Gastroesophageal sphincter (tissue), 4 donors: Measurements from ENCODE around the gene SLX9. TPM values are rescaled to one million over a fixed set of nuclear protein-coding genes. Genes with fewer than 3 reads are reported as not detected.

Experiments
- ATAC-seq: fragments of 150-250 bp; one replicate; pipeline ENCODE4 v1.9.1; 2016; ENCODE audit warnings: mild to moderate bottlenecking, moderate library complexity
- H3K27ac ChIP-seq, 4 donors: fragments of 200-600 bp; sonication (generic) in 3 of 4; 1 replicate in 3 of 4; 2 replicates in 1 of 4; pipeline ENCODE4 v1.5.1; 2016 to 2019
- H3K27me3 ChIP-seq: fragments of 200-600 bp; sonication (generic); one replicate; pipeline ENCODE4 v1.5.1; 2019
- H3K36me3 ChIP-seq, 2 donors: fragments of 200-600 bp; sonication (generic); one replicate each; pipeline ENCODE4 v1.5.1; 2019; ENCODE audit warnings: control low read depth in 1 of 2
- H3K4me1 ChIP-seq, 3 donors: fragments of 200-600 bp; sonication (generic); 1 replicate in 2 of 3; 2 replicates in 1 of 3; pipeline ENCODE4 v1.5.1; 2016 to 2019; ENCODE audit warnings: control low read depth in 2 of 3
- H3K4me3 ChIP-seq, 2 donors: fragments of 200-600 bp; sonication (generic); one replicate each; pipeline ENCODE4 v1.5.1; 2019; ENCODE audit warnings: mild to moderate bottlenecking in 1 of 2, moderate library complexity in 1 of 2
- H3K9me3 ChIP-seq, 3 donors: fragments of 200-600 bp; sonication (generic); one replicate each; pipeline ENCODE4 v1.5.1; 2017 to 2019; ENCODE audit warnings: control low read depth in 2 of 3
- EP300 ChIP-seq: sonication (generic); formaldehyde crosslinking; IDR thresholded peaks from one replicate; pipeline ENCODE4 v1.6.1; 2017; ENCODE audit warnings: antibody characterized with exemption, mild to moderate bottlenecking
- POLR2A ChIP-seq, 2 donors: fragments of 450-650 bp; IDR thresholded peaks; one replicate each; pipeline ENCODE4 v1.6.1; 2017; ENCODE audit warnings: antibody characterized with exemption in 2 of 2, mild to moderate bottlenecking in 2 of 2, moderate library complexity in 1 of 2
- POLR2AphosphoS5 ChIP-seq: sonication (generic); formaldehyde crosslinking; IDR thresholded peaks from one replicate; pipeline ENCODE4 v1.6.1; 2017; ENCODE audit warnings: antibody characterized with exemption
- WGBS, 2 donors: methylation state at CpG; one replicate each; pipeline ENCODE4 v1.1.5; 2018; ENCODE audit warnings: low coverage in 1 of 2; 5-methylcytosine and 5-hydroxymethylcytosine counted together
- total RNA-seq, 4 donors: library from RNA; depleted of rRNA; stranded (reverse); fragments of >200 nt; gene quantifications; one replicate each; pipeline ENCODE4 v1.1.0, GENCODE V29; 2016
- TF ChIP-seq, protein P1 (sequence below), 4 experiments: fragments of 200-600 bp in 2 of 4; fragments of 450-650 bp in 2 of 4; sonication (generic) in 1 of 4; IDR thresholded peaks; one replicate each; pipeline ENCODE4 v1.5.1; 2017 to 2019; ENCODE audit warnings: antibody characterized with exemption in 4 of 4, mild to moderate bottlenecking in 2 of 4, moderate library complexity in 2 of 4

SLX9 gene, protein sequence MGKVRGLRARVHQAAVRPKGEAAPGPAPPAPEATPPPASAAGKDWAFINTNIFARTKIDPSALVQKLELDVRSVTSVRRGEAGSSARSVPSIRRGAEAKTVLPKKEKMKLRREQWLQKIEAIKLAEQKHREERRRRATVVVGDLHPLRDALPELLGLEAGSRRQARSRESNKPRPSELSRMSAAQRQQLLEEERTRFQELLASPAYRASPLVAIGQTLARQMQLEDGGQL
- total RNA-seq: 10 to 100 TPM; 15.7 to 53.9 (median 36.4) TPM

DNA sequence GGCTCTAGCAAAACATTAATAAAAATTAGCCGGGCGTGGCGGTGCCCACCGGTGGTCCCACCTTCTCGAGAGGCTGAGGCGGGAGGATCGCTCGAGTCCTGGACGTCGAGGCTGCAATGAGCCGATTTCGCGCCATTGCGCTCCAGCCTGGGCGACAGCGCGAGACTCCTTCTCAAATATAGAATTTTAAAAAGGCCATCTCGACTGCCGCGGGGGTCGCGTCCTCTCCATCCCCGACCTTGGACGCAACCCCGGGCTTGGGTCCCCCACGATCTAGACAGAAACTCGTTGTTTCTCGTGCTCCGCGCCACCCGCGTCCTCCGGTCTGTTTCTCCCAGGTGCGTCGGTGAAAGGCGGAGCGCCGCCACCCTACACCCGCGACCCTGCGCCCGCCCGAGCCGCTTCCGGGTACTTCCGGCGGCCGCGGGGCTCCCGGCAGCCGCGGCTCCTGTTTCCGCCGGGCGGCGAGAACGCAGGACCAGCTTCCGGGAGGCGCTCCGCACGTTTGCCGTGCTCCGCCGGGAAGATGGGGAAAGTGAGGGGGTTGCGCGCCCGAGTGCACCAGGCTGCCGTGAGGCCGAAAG lies at the start of gene SLX9:
Gene SLX9, plus strand, starts transcription at position 498 of the 584 bp plus-strand sequence. Its CDS starts 29 bp downstream, at position 527.
- TF ChIP-seq, protein P1, sequence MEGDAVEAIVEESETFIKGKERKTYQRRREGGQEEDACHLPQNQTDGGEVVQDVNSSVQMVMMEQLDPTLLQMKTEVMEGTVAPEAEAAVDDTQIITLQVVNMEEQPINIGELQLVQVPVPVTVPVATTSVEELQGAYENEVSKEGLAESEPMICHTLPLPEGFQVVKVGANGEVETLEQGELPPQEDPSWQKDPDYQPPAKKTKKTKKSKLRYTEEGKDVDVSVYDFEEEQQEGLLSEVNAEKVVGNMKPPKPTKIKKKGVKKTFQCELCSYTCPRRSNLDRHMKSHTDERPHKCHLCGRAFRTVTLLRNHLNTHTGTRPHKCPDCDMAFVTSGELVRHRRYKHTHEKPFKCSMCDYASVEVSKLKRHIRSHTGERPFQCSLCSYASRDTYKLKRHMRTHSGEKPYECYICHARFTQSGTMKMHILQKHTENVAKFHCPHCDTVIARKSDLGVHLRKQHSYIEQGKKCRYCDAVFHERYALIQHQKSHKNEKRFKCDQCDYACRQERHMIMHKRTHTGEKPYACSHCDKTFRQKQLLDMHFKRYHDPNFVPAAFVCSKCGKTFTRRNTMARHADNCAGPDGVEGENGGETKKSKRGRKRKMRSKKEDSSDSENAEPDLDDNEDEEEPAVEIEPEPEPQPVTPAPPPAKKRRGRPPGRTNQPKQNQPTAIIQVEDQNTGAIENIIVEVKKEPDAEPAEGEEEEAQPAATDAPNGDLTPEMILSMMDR (IDR thresholded peaks at IDR 0.05): peak in 1 of 4 experiments; percentile 23
- TF ChIP-seq POLR2A (IDR thresholded peaks at IDR 0.05) (peak; percentile 45 to 70), EP300 (no peak), POLR2AphosphoS5 (peak; percentile 75)
- H3K4me1 ChIP-seq: peaks cover 0 to 32% (median 15%) of the 10 kb centered on the region in 3 donors
- H3K9me3 ChIP-seq: no peaks in the 10 kb centered on the region
- H3K27me3 ChIP-seq: peaks cover 9% of the 10 kb centered on the region
- WGBS, 2 donors: 10 to 33% methylated on average over 3 to 7 of the region's 69 CpGs
- H3K4me3 ChIP-seq: peak within 1 kb of the TSS; percentile 89 to 100
- peaks cover 0 to 15% of the 10 kb centered on the region in 2 donors for H3K36me3 ChIP-seq
- peak within 1 kb of the TSS; percentile 7 to 86 (median 77) for H3K27ac ChIP-seq
- peak; percentile 93 for ATAC-seq

DNA sequence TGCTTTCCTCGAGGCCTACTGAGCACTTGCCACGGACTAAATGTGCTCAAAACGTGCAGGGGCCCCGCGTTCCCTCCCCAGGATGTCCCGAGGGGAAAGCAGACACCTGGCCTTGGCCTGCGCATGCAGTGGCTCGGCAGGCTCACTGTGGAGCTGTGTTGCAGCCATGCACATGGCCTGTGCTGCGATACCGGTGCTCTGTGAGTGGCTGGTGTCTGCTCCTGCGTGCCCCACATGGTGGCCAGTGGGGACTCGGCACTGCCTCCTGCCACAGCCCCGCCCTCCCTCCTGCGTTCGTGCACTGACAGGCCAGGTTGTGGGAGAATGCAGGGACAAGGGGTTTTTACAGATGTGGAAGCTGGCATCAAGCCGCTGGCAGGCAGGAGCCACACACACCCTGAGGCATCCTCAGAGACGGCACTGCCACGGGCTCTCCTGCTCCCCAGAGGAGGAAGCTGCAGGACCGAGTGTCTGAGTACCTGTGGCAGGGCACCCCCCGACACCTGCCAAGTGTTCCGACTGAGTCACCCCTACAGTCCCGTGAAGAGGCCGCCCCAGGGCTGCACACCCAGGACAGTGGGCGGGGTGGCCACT lies 49.4 kb upstream of the SLX9 start:
- H3K9me3 ChIP-seq: no peaks in the 10 kb centered on the region
- H3K36me3 ChIP-seq: no peaks in the 10 kb centered on the region
- H3K27ac ChIP-seq: no peak overlapping the region
- TF ChIP-seq EP300 (no peak), POLR2A (IDR thresholded peaks at IDR 0.05) (no peak), POLR2AphosphoS5 (no peak)
- TF ChIP-seq, protein P1 (IDR thresholded peaks at IDR 0.05): no peak
- H3K27me3 ChIP-seq: peaks cover 44% of the 10 kb centered on the region
- WGBS, 2 donors: no CpG with 5 or more reads among the region's 24 CpGs
- no peak for ATAC-seq
- no peak overlapping the region for H3K4me3 ChIP-seq
- no peaks in the 10 kb centered on the region for H3K4me1 ChIP-seq

DNA sequence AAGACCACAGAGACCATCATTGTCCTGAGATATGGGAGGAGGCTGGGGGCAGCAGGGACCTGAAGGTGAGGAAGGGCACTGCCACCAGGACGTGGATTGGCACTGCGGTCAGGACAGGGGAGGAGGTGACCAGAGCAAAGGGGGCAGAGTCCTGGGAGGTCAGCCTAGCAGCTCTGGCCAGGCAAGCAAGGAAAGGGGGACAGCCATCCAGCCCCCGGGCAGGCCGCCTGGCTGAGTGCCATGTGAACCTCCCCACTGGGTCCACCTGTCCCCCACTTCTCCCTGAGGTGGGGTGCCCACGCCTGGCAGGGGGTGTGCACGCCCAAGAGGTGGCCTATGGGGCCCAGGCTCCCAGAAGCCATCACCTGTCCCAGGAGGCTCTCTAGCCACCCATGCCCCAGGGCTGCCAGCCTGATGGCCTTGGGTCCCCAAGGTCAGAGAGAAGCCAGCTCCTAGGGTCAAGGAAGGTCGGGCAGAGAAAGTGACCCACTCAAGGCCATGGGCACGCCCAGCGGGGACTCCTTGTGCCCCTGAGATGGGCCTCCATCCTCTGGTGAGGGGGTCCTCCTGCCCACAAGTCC lies 48.8 kb upstream of the SLX9 start:
- ATAC-seq: no peak

DNA sequence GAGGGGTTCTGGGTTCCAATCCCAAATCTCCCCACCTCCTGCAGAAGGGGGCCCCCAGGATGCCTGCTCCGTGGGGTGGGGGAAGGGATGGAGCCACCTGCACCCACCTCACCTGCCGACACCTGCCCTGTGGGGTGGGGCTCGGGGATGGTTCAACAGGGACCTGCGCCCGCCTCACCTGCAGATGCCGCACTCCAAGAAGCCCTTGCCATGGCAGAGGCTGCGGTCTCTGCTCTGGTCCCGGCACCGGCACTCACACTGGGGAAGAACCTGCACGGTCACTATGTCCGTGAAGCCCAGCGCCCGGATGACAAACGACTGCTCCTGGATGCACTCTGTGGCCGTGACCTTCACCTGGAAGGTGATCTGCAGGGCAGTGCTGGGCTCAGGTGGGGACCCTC lies 48.2 kb upstream of the SLX9 start:
- Histone ChIP-seq H3K27ac (no peak overlapping the region), H3K36me3 (no peaks in the 10 kb centered on the region), H3K9me3 (no peaks in the 10 kb centered on the region), H3K4me1 (no peaks in the 10 kb centered on the region), H3K4me3 (no peak overlapping the region), H3K27me3 (peaks cover 44% of the 10 kb centered on the region)
- no CpG with 5 or more reads among the region's 15 CpGs for WGBS, 2 donors
- no peak for TF ChIP-seq EP300
- TF ChIP-seq POLR2AphosphoS5: no peak
- TF ChIP-seq POLR2A (IDR thresholded peaks at IDR 0.05): no peak
- TF ChIP-seq, protein P1 (IDR thresholded peaks at IDR 0.05): no peak
- ATAC-seq: no peak

More for the DNA sequence above, 48.8 kb upstream of the SLX9 start:
- Histone ChIP-seq H3K4me3 (no peak overlapping the region), H3K9me3 (no peaks in the 10 kb centered on the region), H3K27me3 (peaks cover 44% of the 10 kb centered on the region), H3K27ac (no peak overlapping the region), H3K36me3 (no peaks in the 10 kb centered on the region), H3K4me1 (no peaks in the 10 kb centered on the region)
- WGBS, 2 donors: no CpG with 5 or more reads among the region's 9 CpGs
- TF ChIP-seq POLR2AphosphoS5: no peak
- TF ChIP-seq, protein P1 (IDR thresholded peaks at IDR 0.05): no peak
- no peak for TF ChIP-seq POLR2A (IDR thresholded peaks at IDR 0.05)
- no peak for TF ChIP-seq EP300
